ENCODE measurements around the gene MBL2.

Gene MBL2

DNA sequence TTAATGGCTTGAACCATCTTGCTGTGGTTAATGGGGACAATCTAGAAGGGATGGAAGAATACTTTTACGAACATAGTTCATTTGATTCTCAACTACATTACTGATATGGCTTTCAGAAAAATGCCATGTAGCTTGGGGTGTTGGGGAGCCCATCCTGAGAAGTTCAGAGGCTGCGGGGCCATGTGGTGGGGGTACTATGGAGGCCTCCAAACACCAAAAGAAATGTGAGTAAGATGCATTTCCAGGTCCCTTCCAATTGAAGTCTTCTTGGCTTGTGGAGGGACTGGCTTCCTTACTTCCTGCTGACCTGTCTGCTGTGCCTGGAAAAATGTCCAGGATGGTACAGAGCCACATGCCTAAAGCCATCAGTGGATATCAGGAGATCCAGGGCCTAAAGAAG, 1.6 kb upstream of the MBL2 start:
- DNase-seq (ENCODE audit: low read depth in 4 of 4, low spot score in 1 of 4): no peak

DNA sequence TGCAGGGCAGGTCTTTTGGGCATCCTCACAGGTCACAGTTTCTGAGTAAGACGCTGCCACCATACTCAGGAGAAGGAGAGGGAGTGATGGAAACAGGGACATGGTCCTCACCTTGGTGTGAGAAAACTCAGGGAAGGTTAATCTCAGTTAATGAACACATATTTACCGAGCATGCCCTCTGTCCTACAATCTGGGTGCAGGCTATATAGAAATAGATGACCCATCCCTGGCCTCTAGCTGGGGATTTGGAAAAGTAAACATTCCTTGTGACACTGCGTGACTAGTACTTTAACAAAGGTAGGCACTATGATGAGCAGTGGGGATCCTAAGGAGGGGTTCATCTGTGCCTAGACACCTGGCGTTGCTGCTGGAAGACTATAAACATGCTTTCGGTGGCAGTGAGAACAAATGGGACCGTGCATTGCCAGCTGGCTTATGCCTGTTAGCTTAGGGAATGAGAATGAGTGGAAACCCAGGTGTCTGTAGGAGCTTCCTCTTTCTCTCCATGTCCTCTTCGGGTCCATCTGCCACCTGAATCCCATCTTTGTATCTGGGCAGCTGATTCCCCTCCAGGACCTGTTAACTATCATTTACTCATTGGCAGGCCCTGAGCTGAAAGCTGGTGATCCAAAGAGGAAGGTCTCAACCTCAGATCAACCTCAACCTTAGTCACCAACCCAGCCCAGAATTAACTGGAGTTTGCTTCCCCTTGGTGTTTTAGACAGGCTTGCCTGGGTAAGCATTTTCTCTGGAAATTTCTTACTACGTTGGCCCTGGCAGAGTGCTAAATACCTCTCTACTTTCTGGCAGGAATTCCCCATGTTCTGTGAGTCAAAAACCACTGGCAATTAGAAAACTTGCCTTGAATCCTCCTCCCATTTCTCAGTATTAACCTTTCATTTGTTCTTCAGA, 794 bp downstream of the MBL2 start:
- DNase-seq (ENCODE audit: low read depth in 4 of 4, low spot score in 1 of 4): no peak

DNA sequence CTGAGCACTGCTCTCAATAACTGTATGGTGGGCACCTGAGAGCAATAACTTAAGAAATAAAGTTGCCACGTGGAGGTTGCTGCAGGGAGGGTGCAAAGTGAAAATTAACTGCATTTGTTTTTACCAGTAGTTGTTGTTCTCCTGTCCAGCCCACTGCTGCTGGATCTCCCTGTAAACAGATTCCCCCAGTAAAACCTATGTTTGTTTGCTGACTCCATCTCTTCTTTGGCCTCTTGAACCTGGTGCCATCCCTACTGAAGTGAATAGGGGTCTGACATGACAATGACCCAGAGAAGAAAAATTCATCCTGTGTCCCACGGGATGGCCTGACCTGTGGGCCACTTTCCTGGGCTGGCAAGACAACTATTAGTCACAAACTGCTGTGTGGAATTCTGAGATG, 1.7 kb downstream of the MBL2 start:
- DNase-seq (ENCODE audit: low read depth in 4 of 4, low spot score in 1 of 4): no peak

DNA sequence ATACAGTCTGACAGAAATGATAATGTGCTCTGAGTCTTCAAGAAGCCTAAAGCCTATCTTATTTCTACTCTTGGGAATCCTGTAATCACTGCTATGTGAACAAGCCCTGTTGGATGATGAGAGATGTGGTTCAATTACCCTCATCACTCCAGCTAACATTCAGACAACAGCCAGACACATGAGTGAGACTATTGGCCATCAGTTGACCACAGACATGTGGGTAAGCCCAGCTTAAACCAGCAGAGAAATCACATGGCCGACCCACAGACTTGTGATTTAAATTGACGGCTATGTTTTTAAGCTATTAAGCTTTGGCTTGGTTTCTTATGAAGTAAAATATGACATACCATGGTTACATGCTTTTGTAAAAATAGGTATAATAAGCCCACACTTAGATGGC, 2.6 kb downstream of the MBL2 start:
- no peak for DNase-seq (ENCODE audit: low read depth in 4 of 4, low spot score in 1 of 4)

DNA sequence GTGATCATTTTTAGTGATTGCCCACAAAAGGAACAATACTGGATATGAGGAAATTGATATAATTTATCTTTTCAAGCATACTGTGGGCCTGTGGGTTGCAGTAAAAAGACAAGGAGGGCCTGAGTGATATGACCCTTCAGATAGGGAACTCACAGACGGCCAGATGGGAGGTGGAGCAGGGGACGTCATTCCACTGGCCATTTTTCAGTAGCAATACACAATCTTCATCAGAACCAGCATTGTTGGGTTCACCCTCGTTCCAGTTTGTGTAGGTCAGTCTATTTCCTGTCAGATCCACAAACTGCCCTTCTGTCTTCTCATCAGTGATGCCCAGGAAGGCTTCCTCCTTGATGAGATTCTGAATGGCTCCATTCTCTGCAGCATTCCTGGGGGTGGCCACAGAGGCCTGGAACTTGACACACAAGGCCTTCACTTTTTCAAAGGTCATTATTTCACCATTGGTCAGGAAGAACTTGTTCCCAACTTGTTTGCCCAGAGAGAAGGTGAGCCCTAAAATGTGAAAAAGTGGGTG, 4.5 kb downstream of the MBL2 start:
- no peak for DNase-seq (ENCODE audit: low read depth in 4 of 4, low spot score in 1 of 4)

DNA sequence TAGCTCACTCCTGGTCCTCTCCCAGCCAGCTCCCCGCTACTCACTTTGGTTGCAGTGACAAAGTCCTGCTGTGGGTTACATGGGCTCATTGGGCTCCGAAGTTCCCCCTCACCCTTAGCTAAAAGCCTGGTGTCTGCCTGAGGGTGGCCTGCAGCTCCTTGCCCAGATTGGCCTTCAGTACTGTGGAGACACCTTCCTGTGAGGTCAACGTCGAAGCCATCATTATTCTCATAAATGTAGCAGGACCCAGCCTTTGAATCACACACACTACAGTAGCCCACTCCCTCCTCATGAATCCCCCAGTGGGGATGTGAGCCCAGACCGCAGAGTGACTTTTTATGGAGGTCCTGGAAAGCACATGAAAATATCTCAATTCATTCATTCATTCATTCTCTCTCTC, 10.5 kb downstream of the MBL2 start:
- DNase-seq (ENCODE audit: low read depth in 4 of 4, low spot score in 1 of 4): no peak

DNA sequence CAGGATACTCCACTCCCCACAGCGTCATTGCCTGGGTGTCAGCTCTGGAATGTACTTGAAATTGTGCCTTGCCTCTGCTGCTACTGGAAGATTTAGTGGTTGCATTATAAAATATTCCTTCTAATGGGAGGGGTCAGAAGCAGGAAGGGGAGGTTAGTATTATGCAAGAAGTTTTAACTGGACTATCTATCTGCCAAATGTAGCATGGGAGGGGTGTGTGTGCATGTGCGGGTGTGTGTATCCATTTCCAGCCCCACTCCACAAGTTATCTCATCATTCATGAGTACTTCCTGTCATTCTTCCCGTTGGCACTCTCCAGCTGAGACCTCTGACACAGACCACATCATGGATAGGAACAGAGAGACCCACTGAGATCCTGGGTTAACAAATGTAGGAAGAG, 13.4 kb downstream of the MBL2 start:
- no peak for DNase-seq (ENCODE audit: low read depth in 4 of 4, low spot score in 1 of 4)

DNA sequence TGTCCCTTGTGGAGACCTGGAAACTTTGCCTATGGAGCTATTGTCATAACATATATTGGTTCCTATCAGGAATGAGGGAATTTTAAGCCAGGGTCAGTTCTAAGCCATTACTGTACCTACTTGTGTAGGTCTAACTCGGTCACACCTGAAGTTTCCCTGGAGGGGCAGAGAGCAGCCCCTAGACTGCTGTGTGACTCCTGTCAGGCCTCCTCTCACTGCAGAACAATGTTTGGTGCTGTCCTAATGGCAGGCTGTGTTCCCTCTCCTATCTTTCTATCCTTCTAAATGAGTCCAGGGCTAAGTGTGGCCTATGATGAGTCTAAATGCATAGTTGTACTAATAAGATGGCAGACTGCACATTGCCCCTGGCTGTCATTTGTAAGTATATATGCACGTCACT, 14.2 kb downstream of the MBL2 start:
- DNase-seq (ENCODE audit: low read depth in 4 of 4, low spot score in 1 of 4): no peak

DNA sequence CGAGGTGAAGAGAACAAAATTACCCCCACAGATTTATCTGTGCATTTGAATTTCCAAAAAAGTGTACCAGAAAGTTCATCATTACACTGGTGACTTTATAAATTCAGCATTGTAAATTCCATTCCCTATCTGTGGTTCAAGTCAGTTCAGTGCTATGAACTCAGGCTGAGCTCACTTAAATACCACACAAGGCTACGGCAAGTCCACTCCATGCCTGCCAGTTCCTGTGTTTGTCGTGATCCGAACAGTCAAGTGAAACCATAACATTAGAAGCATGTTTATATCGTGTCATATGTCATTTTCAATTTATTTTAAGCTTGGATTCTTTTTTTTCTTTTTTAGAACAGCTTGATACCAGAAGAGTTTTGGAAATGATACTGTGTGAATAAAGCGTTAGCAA, 14.8 kb downstream of the MBL2 start:
- no peak for DNase-seq (ENCODE audit: low read depth in 4 of 4, low spot score in 1 of 4)

DNA sequence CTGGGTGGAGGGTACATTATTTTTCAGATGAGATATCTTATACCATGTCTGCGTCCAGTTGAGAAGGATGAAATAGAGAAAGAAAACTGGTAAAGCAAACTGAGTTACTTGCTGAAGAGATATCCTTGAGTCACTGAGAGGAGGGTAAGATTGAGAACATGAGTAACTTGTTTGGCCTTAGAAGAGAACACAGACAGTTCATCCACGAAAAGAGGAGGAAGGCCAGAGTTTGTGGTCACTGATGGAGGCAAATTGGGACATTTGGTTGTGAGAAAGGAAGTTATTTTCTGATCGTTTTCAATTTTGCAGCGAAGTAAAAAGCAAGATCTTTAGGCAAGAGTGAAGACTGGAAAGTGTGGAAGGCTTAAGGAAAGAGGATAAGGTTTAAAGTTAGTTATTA, 15.6 kb downstream of the MBL2 start:
- no peak for DNase-seq (ENCODE audit: low read depth in 4 of 4, low spot score in 1 of 4)

DNA sequence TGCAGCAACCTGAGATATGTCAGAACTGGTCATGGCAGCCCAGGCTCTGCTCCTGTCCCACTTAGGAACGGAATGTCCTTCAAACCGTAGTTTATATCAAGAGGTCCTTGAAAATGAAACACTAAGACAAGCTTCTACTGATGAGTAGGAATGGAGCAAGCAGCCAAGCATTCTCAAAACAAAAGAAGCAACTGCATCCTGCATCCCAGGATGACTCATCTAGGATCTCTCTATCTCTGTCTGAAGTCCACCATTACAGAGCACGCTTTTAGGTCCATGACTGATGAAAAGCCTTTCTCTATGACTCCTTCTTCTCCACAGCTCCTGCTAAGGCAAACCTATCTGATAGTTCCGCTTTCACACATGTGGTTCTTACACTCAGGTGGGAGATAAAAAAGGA, 16.3 kb downstream of the MBL2 start:
- DNase-seq (ENCODE audit: low read depth in 4 of 4, low spot score in 1 of 4): no peak

DNA sequence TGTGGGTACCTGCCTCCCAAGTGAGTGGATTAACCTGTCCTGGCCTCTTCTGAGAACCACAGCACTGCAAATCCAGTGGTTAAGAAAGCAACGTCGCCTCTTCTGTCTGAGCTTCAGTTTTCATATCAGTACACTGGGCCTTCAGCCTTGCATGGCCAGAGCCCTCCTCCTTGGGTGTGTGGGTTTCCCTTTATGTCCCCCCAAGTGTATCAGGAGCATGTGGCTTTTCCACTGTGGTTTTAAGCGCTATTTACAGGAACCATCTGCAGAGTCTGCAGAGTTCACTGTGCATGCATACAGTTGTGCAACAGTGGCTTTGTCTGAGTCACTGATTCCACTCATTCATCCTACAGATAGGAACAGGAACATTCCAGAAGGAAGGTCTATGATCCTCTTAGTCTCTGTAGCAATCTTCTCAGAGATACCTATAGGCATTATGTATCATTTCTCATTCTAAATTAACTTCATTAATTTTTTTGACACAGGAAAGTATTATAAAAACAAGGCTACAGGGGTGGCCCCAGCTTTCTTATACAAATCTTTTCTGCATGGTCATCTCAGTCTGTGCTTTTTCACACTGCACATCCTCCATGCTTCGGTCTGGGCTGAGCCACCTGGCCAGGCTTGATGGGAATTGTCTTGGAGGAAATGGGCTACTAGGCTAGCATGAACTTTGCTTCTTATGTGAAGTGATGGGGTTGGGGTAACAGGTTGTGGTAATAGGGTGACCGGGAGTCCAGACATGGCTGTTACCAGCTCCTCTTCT, 17.1 kb downstream of the MBL2 start:
- DNase-seq (ENCODE audit: low read depth in 4 of 4, low spot score in 1 of 4): no peak

DNA sequence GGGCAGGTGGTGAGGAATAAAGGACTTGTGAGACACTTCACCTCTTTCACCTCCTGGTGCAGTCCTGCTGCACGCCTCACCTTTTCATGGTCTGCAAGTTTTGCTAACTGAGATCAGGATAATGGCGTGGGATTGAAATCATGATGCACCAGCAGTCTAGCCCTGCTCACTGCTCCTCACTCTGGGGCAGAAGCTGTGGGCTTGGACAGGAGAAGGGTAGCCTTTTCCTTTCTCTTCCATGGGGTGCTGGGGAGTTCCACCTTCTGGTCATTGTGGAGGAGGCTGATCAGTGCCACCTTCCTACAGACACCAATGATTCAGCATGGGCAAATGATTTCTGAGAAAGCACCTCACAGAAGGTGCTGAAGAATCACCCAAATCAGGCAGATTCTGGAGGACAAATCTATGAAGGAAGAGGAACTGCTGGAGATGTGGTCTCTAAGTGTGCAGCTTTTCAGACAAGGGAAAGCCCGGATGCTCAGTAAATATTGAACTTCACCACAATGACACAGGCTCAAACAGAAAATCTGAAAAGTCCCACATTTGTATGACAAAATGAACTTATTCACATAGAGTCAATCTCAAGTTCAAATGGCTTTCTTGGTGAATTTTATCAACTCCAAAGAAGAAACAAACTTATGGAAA, 19.7 kb downstream of the MBL2 start:
- DNase-seq (ENCODE audit: low read depth in 4 of 4, low spot score in 1 of 4): no peak

DNA sequence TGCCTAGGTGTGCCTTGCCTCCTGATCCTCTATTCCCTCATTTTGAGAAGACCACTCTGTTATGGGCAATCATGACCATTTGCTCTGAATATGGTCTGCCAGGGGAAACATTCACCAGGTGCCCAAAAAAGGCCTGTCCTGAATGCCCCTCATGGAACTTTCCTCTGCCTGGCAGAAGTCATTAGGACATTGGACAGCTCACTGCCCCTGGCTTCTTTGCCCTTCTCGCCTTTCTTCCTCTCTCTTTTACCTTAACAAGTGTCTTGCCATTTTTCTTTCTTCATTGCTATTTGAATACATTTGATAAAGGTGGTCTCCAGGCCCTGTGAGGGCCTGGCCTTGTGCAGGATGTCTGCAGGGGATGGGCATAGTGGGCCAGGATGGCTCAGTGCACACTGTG, 20.3 kb downstream of the MBL2 start:
- DNase-seq (ENCODE audit: low read depth in 4 of 4, low spot score in 1 of 4): no peak

DNA sequence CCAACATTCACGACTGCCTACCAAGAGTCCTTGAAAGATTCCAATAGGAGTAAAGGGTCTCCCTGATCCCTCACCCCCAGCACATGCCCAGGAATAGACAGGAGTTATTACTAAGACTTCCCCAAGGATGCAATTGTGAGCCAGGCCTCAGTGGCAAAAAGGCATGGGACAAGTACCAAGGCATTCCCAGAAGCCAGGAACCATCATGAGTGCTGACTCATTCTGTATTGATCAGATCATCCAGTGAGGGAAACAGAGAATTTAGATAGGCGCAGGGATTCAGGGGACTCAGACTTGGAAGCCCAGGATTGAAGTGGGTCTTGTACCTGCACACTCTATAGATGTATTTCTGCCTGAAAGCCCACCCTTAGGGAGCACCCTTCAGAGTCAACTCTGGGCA, 21.2 kb downstream of the MBL2 start:
- no peak for DNase-seq (ENCODE audit: low read depth in 4 of 4, low spot score in 1 of 4)

DNA sequence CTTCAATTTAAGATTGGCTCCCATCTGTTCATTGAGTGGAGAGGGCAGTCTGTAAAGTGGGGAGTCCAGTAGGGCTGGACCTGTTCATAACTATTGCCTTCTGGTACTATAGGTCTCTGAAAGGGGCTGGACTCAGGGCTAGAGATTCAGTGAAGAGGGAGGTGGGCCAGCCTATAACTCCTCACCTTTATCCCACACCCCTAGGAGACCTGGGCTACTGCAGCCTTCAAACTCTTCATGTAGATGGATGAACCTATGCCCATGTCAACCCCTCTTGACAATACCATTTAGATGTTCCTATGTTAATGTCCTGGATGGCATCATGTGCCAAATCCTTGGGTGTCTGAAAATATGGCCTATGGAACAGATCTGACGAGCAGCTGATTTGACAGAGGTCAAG, 22.0 kb downstream of the MBL2 start:
- no peak for DNase-seq (ENCODE audit: low read depth in 4 of 4, low spot score in 1 of 4)

DNA sequence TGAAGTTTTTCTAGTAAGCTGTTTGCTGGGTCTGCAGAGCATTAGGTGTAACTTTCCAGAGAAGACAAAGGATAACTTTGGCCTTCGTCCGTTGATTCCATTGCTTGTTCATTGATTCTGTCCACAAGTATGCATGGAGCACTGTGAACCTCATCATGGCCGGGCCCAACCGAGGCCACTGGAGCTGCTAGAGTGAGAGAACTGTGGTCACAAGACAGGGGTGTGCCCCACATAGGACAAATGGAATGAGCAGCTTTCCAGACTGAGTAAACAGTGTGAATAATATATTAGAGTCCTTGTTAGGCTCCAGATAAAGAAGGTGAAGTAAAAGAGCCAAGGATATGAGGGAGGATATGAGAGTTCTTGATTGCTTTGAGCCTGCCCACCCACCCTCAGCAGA, 24.9 kb downstream of the MBL2 start:
- DNase-seq (ENCODE audit: low read depth in 4 of 4, low spot score in 1 of 4): no peak

DNA sequence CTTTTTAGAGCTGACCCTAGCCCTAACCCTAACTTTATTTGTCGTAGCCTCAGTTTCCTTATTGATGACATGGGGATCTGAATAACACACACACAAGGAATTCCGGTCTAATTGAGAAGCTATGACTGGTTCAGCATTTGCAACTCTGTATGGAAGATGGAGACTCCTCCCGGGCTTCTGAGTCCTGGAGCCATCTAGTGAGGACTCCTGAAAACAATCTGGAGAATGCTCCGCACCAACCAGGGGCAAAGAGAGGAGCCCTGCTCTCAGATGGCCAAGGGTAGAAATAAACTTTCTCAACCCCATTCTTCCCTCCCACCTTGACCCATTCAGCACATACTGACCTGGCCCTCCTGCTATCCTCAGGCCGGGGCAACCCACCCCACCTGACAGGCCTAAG, 26.4 kb downstream of the MBL2 start:
- DNase-seq (ENCODE audit: low read depth in 4 of 4, low spot score in 1 of 4): no peak

DNA sequence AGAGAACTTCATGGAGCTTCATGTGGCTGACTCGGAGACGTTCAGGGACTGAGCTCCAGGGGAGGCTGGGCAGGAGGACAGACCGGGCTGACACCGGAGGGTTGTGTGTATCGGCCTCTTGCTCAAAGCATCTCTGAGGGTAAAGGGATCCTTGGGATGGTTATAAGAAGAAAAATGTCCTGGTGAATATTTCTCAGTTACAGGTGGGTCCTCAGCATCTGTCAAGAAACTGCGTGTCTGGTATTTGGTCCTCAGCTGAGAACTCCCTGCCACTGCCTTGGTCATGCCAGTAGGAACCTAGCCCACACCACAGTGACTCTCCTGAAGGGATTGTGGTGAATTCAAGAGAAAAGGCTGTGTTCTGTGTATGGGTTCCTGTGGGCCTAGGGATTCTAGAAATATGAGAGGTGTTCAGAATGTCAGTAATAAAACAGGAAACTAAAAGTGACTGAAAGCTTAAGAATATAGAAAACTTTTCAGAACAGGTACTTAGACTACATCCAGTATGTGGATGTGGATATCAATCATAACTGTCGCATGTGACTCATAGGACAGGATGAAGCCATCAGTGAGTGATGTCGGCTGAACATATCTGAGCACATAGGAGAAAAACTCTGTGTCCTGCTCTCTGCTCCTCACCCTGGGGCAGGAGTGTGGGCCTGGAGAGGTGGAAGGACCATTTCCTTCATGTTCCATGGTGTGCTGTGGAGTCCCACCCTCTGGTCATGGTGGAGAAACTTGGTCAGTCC, 28.4 kb downstream of the MBL2 start:
- no peak for DNase-seq (ENCODE audit: low read depth in 4 of 4, low spot score in 1 of 4)

DNA sequence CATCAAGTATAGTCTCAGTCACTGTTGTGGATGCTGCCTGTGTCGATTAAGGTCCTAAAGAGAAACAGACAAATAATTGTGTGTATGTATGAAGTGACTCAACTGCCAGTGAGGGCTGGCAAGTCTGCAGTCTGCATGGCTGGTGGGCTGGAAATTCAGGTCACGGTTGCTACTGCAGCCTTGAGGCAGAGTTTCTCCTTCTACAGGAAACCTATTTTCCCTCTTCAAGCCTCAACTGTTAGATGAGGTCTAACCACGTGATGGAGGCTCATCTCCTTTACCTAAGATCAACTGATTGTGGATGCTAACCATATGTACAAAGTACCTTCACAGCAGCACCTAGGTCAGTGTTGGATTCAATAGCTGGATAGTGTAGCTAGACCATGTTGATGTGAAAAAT, 29.9 kb downstream of the MBL2 start:
- DNase-seq (ENCODE audit: low read depth in 4 of 4, low spot score in 1 of 4): no peak

DNA sequence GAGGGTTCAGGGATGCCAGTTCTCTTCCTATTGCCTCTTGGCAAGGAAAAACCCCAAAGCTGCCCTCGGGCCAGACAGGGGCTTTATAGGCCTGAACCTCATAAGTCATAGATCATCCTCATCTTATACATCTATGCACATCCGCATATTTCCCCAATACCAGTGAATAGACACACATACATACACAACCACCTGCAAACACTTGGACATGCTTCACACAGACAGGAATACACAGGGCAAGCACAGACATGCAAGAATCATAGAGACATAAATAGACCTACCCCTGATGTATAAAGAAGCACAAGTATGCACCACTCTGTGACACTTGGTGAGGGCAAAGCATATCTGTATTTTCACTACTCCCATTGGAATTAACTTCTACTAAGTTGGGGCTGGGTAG, 30.7 kb downstream of the MBL2 start:
- no peak for DNase-seq (ENCODE audit: low read depth in 4 of 4, low spot score in 1 of 4)

Measured in stimulated activated CD4-positive, alpha-beta T cell treated with anti-CD3 and anti-CD28 coated beads, Interleukin-1b, Interleukin-23, amount 100 ng/mL, for 24 hours (primary cell).